HG03066 (cell line): ENCODE results near the gene ADARB2.
"Not testable (repeated sequence)": the region's sequence is repeated elsewhere in the genome, so short reads cannot be mapped to it uniquely, and the experiment has no call there.

Source experiments
- ATAC-seq: cut with Tn5 transposase; IDR thresholded peaks from one replicate; pipeline ENCODE4 v1.9.1; 2021; ENCODE audit warnings: low read depth; ENCODE audit not compliant: unreplicated experiment

ADARB2 gene

GRCh38 chr10:1624240-1624639 lies 113.1 kb downstream of the ADARB2 start:
- no peak for ATAC-seq

- no peak for ATAC-seq
Observed at GRCh38 chr10:1620803-1621202, 116.5 kb downstream of the ADARB2 start.

- not testable (repeated sequence) for ATAC-seq
Observed at GRCh38 chr10:1617376-1618317, 119.7 kb downstream of the ADARB2 start.

- not testable (repeated sequence) for ATAC-seq
Observed at GRCh38 chr10:1616701-1617100, 120.6 kb downstream of the ADARB2 start.

GRCh38 chr10:1615186-1615954 lies 122.0 kb downstream of the ADARB2 start:
- no peak for ATAC-seq

GRCh38 chr10:1613511-1613910 lies 123.8 kb downstream of the ADARB2 start:
- ATAC-seq = no peak

- ATAC-seq = no peak
Observed at GRCh38 chr10:1612908-1613307, 124.4 kb downstream of the ADARB2 start.

GRCh38 chr10:1611936-1612550 lies 125.3 kb downstream of the ADARB2 start:
- ATAC-seq = no peak

- no peak for ATAC-seq
Observed at GRCh38 chr10:1610986-1611770, 126.1 kb downstream of the ADARB2 start.

- no peak for ATAC-seq
Observed at GRCh38 chr10:1609648-1609970, 127.7 kb downstream of the ADARB2 start.

- ATAC-seq = no peak
Observed at GRCh38 chr10:1608851-1609647, 128.3 kb downstream of the ADARB2 start.

GRCh38 chr10:1608408-1608807 lies 128.9 kb downstream of the ADARB2 start:
- no peak for ATAC-seq

GRCh38 chr10:1607466-1607865 lies 129.9 kb downstream of the ADARB2 start:
- no peak for ATAC-seq

- ATAC-seq = no peak
Observed at GRCh38 chr10:1605999-1606940, 131.1 kb downstream of the ADARB2 start.

- no peak for ATAC-seq
Observed at GRCh38 chr10:1605121-1605520, 132.2 kb downstream of the ADARB2 start.

GRCh38 chr10:1604246-1604645 lies 133.1 kb downstream of the ADARB2 start:
- no peak for ATAC-seq

GRCh38 chr10:1603181-1603580 lies 134.1 kb downstream of the ADARB2 start:
- no peak for ATAC-seq

GRCh38 chr10:1602037-1602484 lies 135.3 kb downstream of the ADARB2 start:
- ATAC-seq = no peak

- no peak for ATAC-seq
Observed at GRCh38 chr10:1601406-1601805, 135.9 kb downstream of the ADARB2 start.
